ENCODE measurements around the gene SUGCT.

DNA sequence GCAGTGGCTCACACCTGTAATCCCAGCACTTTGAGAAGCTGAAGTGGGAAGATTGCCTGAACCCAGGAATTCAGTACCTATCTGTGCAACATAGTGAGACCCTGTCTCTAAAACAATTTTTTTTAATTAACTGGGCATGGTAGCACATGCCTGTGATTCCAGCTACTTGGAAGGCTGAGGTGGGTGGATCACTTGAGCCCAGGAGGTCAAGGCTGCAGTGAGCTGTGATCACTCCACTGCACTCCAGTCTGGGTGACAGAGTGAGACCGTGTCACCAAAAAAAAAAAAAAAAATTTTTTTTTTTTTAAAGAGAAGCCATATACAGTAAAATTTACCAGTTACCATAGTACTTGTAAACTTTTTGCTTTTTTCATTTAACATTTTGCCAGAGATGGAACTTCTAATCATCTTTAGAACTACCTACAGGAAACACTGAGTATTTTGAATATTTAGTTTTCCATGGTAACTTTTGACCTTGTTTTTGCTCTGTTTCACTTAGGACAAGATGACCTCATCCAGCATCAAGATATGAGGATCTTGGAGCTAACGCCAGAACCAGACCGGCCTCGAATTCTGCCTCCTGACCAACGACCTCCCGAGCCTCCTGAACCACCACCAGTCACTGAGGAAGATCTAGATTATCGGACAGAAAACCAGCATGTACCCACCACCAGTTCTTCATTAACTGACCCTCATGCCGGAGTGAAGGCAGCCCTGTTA, 41.0 kb upstream of the SUGCT start:
- TF ChIP-seq, protein P1, sequence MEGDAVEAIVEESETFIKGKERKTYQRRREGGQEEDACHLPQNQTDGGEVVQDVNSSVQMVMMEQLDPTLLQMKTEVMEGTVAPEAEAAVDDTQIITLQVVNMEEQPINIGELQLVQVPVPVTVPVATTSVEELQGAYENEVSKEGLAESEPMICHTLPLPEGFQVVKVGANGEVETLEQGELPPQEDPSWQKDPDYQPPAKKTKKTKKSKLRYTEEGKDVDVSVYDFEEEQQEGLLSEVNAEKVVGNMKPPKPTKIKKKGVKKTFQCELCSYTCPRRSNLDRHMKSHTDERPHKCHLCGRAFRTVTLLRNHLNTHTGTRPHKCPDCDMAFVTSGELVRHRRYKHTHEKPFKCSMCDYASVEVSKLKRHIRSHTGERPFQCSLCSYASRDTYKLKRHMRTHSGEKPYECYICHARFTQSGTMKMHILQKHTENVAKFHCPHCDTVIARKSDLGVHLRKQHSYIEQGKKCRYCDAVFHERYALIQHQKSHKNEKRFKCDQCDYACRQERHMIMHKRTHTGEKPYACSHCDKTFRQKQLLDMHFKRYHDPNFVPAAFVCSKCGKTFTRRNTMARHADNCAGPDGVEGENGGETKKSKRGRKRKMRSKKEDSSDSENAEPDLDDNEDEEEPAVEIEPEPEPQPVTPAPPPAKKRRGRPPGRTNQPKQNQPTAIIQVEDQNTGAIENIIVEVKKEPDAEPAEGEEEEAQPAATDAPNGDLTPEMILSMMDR (conservative IDR thresholded peaks at IDR 0.05; ENCODE audit: low read length) = no peak
- TF ChIP-seq EZH2phosphoT487 (IDR thresholded peaks at IDR 0.05; ENCODE audit: borderline replicate concordance) = no peak
